ENCODE results near the gene SPRY4.

GRCh38 chr5:142295084-142295758, 29.6 kb downstream of the SPRY4 start:
- no peak for TF ChIP-seq POLR2AphosphoS5 (IDR thresholded peaks at IDR 0.05)
- no peak for TF ChIP-seq POLR2A (IDR thresholded peaks at IDR 0.05)
- TF ChIP-seq, protein P1, sequence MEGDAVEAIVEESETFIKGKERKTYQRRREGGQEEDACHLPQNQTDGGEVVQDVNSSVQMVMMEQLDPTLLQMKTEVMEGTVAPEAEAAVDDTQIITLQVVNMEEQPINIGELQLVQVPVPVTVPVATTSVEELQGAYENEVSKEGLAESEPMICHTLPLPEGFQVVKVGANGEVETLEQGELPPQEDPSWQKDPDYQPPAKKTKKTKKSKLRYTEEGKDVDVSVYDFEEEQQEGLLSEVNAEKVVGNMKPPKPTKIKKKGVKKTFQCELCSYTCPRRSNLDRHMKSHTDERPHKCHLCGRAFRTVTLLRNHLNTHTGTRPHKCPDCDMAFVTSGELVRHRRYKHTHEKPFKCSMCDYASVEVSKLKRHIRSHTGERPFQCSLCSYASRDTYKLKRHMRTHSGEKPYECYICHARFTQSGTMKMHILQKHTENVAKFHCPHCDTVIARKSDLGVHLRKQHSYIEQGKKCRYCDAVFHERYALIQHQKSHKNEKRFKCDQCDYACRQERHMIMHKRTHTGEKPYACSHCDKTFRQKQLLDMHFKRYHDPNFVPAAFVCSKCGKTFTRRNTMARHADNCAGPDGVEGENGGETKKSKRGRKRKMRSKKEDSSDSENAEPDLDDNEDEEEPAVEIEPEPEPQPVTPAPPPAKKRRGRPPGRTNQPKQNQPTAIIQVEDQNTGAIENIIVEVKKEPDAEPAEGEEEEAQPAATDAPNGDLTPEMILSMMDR (IDR thresholded peaks at IDR 0.05), result no peak

Data from stomach (tissue), 4 donors.